Esophagus muscularis mucosa (tissue), 4 donors: ENCODE data around the gene OGFOD2. TPM values are rescaled to one million over a fixed set of nuclear protein-coding genes. Genes with fewer than 3 reads are reported as not detected.

Source experiments
- DNase-seq: peaks from one replicate; pipeline ENCODE4 v3.0.0-alpha.2; 2017; ENCODE audit errors: extremely low spot score
- H3K27ac ChIP-seq, 4 donors: fragments of 200-600 bp; sonication (generic); replicated peaks in 1 of 4; 1 replicate in 3 of 4; 2 replicates in 1 of 4; pipeline ENCODE4 v1.5.1; 2016 to 2019; ENCODE audit warnings: mild to moderate bottlenecking in 1 of 4
- H3K27me3 ChIP-seq, 4 donors: fragments of 200-600 bp; sonication (generic); one replicate each; pipeline versions ENCODE4 v1.5.1 to v1.6.0; 2016 to 2019
- H3K36me3 ChIP-seq, 4 donors: fragments of 200-600 bp; sonication (generic); one replicate each; pipeline ENCODE4 v1.5.1; 2016 to 2019
- H3K4me1 ChIP-seq, 4 donors: fragments of 200-600 bp; sonication (generic); one replicate each; pipeline ENCODE4 v1.5.1; 2016 to 2019
- H3K4me3 ChIP-seq, 4 donors: fragments of 200-600 bp; sonication (generic); 1 replicate in 2 of 4; 2 replicates in 2 of 4; pipeline ENCODE4 v1.5.1; 2016 to 2019; ENCODE audit warnings: mild to moderate bottlenecking in 4 of 4, moderate library complexity in 1 of 4
- H3K9me3 ChIP-seq, 4 donors: fragments of 200-600 bp; sonication (generic); 1 replicate in 3 of 4; 2 replicates in 1 of 4; pipeline ENCODE4 v1.5.1; 2016 to 2019
- EP300 ChIP-seq: sonication (generic); formaldehyde crosslinking; IDR thresholded peaks from one replicate; pipeline ENCODE4 v1.6.1; 2017; ENCODE audit warnings: antibody characterized with exemption
- POLR2A ChIP-seq: fragments of 450-650 bp; IDR thresholded peaks from one replicate; pipeline ENCODE4 v1.6.1; 2017; ENCODE audit warnings: antibody characterized with exemption, moderate library complexity, mild to moderate bottlenecking, low read depth
- POLR2AphosphoS5 ChIP-seq, 2 donors: sonication (generic); formaldehyde crosslinking; IDR thresholded peaks; one replicate each; pipeline ENCODE4 v1.6.1; 2017; ENCODE audit warnings: antibody characterized with exemption in 2 of 2
- WGBS: methylation state at CpG from one replicate; pipeline ENCODE4 v1.1.5; 2018; 5-methylcytosine and 5-hydroxymethylcytosine counted together
- intact Hi-C: fragments of 100-400 bp; cut with DNase I; formaldehyde crosslinking; loops from one replicate; pipeline ENCODE4 v1.15.1; 2023
- total RNA-seq, 4 donors: library from RNA; depleted of rRNA; stranded (reverse); fragments of >200 nt; gene quantifications; one replicate each; pipeline versions ENCODE4 v1.1.0 to v1.2.1, GENCODE V29; 2016
- TF ChIP-seq, protein P1 (sequence below), 3 experiments: fragments of 200-600 bp in 2 of 3; fragments of 450-650 bp in 1 of 3; sonication (generic) in 2 of 3; IDR thresholded peaks; one replicate each; pipeline ENCODE4 v1.5.1; 2017 to 2019; ENCODE audit warnings: antibody characterized with exemption in 3 of 3, mild to moderate bottlenecking in 2 of 3, moderate library complexity in 1 of 3

The OGFOD2 gene
- total RNA-seq, 4 donors from 2014 or later = 5.6 to 15.3 (median 8.6) TPM

DNA sequence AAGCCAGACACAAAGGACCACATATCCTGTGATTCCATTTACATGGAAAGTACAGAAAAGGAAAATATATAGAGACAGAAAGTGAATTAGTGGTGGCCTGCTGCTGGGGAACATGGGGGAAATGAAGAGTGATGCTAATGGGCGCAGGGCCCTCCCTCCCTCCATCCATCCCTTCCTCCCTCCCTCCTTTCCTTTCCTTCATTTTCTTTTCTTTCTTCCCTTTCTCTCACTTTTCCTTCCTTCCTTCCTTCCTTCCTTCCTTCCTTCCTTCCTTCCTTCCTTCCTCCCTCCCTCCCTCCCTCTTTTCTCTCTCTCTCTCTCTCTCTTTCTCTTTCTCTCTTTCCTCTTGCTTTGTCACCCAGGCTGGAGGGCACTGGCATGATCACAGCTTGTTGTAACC, 42.7 kb downstream of the OGFOD2 start:
- 87% methylated on average over 1 of the region's 1 CpG for WGBS
- H3K9me3 ChIP-seq = no peaks in the 10 kb centered on the region

DNA sequence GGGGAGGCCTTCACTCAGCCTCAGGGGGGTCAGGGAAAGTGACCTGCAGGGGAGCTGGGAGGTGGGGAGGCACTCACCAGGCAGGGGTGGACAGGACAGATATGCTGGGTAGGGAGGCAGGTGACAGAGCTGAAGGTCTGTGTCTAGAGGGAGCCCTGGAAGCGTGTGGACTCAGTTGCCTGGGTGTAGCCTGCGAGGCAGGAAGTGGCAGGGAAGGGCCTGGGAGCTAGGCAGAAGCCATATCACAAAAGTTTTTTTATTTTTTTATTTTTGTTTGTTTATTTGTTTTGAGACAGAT, 44.7 kb downstream of the OGFOD2 start:
- no peak overlapping the region for H3K27ac ChIP-seq
- no peaks in the 10 kb centered on the region for H3K9me3 ChIP-seq
- no peak overlapping the region for H3K4me3 ChIP-seq
- no peaks in the 10 kb centered on the region for H3K27me3 ChIP-seq
- no peaks in the 10 kb centered on the region for H3K4me1 ChIP-seq
- intact Hi-C loops = no loop called here
- H3K36me3 ChIP-seq = peaks cover 0 to 9% (median 3%) of the 10 kb centered on the region in 4 donors
- no peak for DNase-seq
- 82% methylated on average over 2 of the region's 2 CpGs for WGBS
- TF ChIP-seq EP300 (no peak), POLR2AphosphoS5 (IDR thresholded peaks at IDR 0.05) (no peak), POLR2A (no peak)
- TF ChIP-seq, protein P1, sequence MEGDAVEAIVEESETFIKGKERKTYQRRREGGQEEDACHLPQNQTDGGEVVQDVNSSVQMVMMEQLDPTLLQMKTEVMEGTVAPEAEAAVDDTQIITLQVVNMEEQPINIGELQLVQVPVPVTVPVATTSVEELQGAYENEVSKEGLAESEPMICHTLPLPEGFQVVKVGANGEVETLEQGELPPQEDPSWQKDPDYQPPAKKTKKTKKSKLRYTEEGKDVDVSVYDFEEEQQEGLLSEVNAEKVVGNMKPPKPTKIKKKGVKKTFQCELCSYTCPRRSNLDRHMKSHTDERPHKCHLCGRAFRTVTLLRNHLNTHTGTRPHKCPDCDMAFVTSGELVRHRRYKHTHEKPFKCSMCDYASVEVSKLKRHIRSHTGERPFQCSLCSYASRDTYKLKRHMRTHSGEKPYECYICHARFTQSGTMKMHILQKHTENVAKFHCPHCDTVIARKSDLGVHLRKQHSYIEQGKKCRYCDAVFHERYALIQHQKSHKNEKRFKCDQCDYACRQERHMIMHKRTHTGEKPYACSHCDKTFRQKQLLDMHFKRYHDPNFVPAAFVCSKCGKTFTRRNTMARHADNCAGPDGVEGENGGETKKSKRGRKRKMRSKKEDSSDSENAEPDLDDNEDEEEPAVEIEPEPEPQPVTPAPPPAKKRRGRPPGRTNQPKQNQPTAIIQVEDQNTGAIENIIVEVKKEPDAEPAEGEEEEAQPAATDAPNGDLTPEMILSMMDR (IDR thresholded peaks at IDR 0.05) = no peak

More for the DNA sequence above, 42.7 kb downstream of the OGFOD2 start:
- intact Hi-C loops = no loop called here
- DNase-seq = no peak
- peaks cover 0 to 3% (median 0%) of the 10 kb centered on the region in 4 donors for H3K4me1 ChIP-seq
- TF ChIP-seq, protein P1 (IDR thresholded peaks at IDR 0.05) = no peak
- TF ChIP-seq POLR2AphosphoS5 (IDR thresholded peaks at IDR 0.05) = no peak
- TF ChIP-seq EP300 = no peak
- TF ChIP-seq POLR2A = no peak
- H3K27me3 ChIP-seq = no peaks in the 10 kb centered on the region
- no peak overlapping the region for H3K4me3 ChIP-seq
- H3K27ac ChIP-seq = no peak overlapping the region
- peaks cover 0 to 19% (median 14%) of the 10 kb centered on the region in 4 donors for H3K36me3 ChIP-seq

DNA sequence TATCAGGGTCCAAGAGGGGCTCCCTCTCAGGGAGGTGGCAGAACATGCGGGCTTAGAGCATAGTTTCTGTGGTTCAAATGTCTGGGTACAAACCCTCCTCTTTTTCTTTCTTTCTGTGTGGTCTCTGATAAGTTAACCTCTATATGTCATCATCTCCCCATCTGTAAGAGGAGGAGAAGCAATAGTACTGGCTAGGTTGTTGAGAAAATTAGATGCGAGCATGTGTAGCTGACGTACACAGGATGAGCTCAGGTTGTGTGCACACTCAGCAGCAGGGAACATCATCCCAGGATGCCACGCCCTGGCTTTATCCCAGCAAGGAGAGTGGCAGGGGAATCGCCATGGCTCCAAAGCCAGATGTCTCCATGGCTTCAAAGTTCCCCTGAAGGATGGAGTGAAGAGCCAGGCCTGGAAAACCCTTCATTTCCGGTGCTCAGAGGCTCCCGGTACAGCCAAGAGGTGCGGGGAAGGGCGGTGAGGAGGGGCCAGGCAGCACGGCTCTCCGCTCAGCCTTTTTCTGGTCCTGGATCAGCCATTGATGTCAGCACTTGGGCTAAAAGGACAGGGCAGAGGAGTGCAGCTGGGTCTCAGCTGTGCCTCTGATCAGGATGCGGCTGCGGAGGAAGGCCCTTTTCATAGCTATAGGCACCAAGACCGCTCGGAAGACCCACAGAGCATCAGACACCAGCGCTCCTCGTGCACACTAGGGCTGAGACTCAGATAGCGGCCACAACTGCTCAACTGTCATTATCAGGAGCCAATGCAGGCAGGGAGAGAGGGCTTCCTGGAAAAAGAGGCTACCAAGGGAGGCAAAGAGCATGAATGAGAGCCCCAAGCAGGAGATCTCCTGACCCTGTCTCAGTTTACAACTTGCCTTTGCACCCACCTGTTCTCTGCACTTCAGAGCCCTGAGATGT, 46.9 kb downstream of the OGFOD2 start:
- Histone ChIP-seq H3K27me3 (no peaks in the 10 kb centered on the region), H3K4me1 (no peaks in the 10 kb centered on the region), H3K36me3 (peaks cover 0 to 21% (median 8%) of the 10 kb centered on the region in 4 donors), H3K4me3 (no peak overlapping the region), H3K27ac (no peak overlapping the region), H3K9me3 (no peaks in the 10 kb centered on the region)
- intact Hi-C loops = no loop called here
- DNase-seq = no peak
- WGBS = 88% methylated on average over 18 of the region's 18 CpGs
- TF ChIP-seq EP300 (no peak), POLR2A (no peak), POLR2AphosphoS5 (IDR thresholded peaks at IDR 0.05) (no peak)
- TF ChIP-seq, protein P1 (IDR thresholded peaks at IDR 0.05) = no peak

DNA sequence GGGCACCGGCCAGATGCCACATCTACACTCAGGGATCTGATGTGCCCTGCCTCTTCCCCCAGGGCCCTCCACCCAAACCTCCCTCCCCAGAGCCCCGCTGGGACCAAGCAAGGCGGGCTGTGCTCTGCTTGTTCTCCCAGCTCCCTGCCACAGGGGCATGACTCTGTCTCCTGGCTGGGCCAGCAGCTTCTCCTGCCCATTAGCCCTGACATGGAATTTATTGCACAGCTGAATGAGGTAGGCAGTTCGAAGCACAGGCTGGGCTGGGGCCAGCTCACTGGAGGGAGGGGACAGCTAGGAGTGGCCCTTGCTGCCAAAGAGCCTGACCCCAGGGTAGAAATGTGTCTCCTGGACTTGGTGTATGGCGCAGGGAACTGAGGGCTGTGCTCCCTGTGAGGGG, 47.8 kb downstream of the OGFOD2 start:
- Histone ChIP-seq H3K4me1 (no peaks in the 10 kb centered on the region), H3K27ac (no peak overlapping the region), H3K9me3 (no peaks in the 10 kb centered on the region), H3K36me3 (peaks cover 0 to 30% (median 17%) of the 10 kb centered on the region in 4 donors), H3K27me3 (no peaks in the 10 kb centered on the region), H3K4me3 (no peak overlapping the region)
- no peak for DNase-seq
- 89% methylated on average over 5 of the region's 5 CpGs for WGBS
- intact Hi-C loops = no loop called here
- TF ChIP-seq EP300 = no peak
- no peak for TF ChIP-seq POLR2AphosphoS5 (IDR thresholded peaks at IDR 0.05)
- TF ChIP-seq POLR2A = no peak
- TF ChIP-seq, protein P1 (IDR thresholded peaks at IDR 0.05) = no peak
